ENCODE measurements around the gene CDHR2.

CDHR2 gene

GRCh38 chr5:176519810-176520720, 29.1 kb upstream of the CDHR2 start:
- no peaks in the 10 kb centered on the region for H3K36me3 ChIP-seq (ENCODE audit: control insufficient read depth, low read depth, low read length)
- H3K9me3 ChIP-seq (ENCODE audit: control insufficient read depth, low read depth, low read length), result no peaks in the 10 kb centered on the region
- H3K4me3 ChIP-seq (ENCODE audit: low read length), result no peak overlapping the region
- no peak overlapping the region for H3K27ac ChIP-seq (ENCODE audit: low read length)
- H3K27me3 ChIP-seq (ENCODE audit: control insufficient read depth, insufficient read depth, low read length), result no peaks in the 10 kb centered on the region
- no peak overlapping the region for H3K9ac ChIP-seq (ENCODE audit: low read length)
- H3K4me1 ChIP-seq (ENCODE audit: control insufficient read depth, low read depth, low read length), result no peaks in the 10 kb centered on the region

- H3K4me3 ChIP-seq (ENCODE audit: low read length), result no peak overlapping the region
- no peaks in the 10 kb centered on the region for H3K36me3 ChIP-seq (ENCODE audit: control insufficient read depth, low read depth, low read length)
- no peak overlapping the region for H3K27ac ChIP-seq (ENCODE audit: low read length)
- H3K27me3 ChIP-seq (ENCODE audit: control insufficient read depth, insufficient read depth, low read length), result no peaks in the 10 kb centered on the region
- no peaks in the 10 kb centered on the region for H3K9me3 ChIP-seq (ENCODE audit: control insufficient read depth, low read depth, low read length)
- H3K9ac ChIP-seq (ENCODE audit: low read length), result no peak overlapping the region
- no peaks in the 10 kb centered on the region for H3K4me1 ChIP-seq (ENCODE audit: control insufficient read depth, low read depth, low read length)
These were observed 27.9 kb upstream of the CDHR2 start for GRCh38 chr5:176521286-176521685.

- Histone ChIP-seq H3K27me3 (ENCODE audit: control insufficient read depth, insufficient read depth, low read length) (no peaks in the 10 kb centered on the region), H3K27ac (ENCODE audit: low read length) (no peak overlapping the region), H3K9me3 (ENCODE audit: control insufficient read depth, low read depth, low read length) (no peaks in the 10 kb centered on the region), H3K4me3 (ENCODE audit: low read length) (no peak overlapping the region), H3K36me3 (ENCODE audit: control insufficient read depth, low read depth, low read length) (no peaks in the 10 kb centered on the region), H3K4me1 (ENCODE audit: control insufficient read depth, low read depth, low read length) (no peaks in the 10 kb centered on the region), H3K9ac (ENCODE audit: low read length) (no peak overlapping the region)
These were observed 27.4 kb upstream of the CDHR2 start for GRCh38 chr5:176521699-176522263.

GRCh38 chr5:176524138-176524537, 25.0 kb upstream of the CDHR2 start:
- no peak overlapping the region for H3K4me3 ChIP-seq (ENCODE audit: low read length)
- no peaks in the 10 kb centered on the region for H3K9me3 ChIP-seq (ENCODE audit: control insufficient read depth, low read depth, low read length)
- no peak overlapping the region for H3K27ac ChIP-seq (ENCODE audit: low read length)
- H3K36me3 ChIP-seq (ENCODE audit: control insufficient read depth, low read depth, low read length), result peaks cover 16% of the 10 kb centered on the region
- no peaks in the 10 kb centered on the region for H3K4me1 ChIP-seq (ENCODE audit: control insufficient read depth, low read depth, low read length)
- H3K27me3 ChIP-seq (ENCODE audit: control insufficient read depth, insufficient read depth, low read length), result no peaks in the 10 kb centered on the region
- H3K9ac ChIP-seq (ENCODE audit: low read length), result no peak overlapping the region

- Histone ChIP-seq H3K4me3 (ENCODE audit: low read length) (no peak overlapping the region), H3K27ac (ENCODE audit: low read length) (no peak overlapping the region), H3K27me3 (ENCODE audit: control insufficient read depth, insufficient read depth, low read length) (no peaks in the 10 kb centered on the region), H3K9me3 (ENCODE audit: control insufficient read depth, low read depth, low read length) (no peaks in the 10 kb centered on the region), H3K9ac (ENCODE audit: low read length) (no peak overlapping the region), H3K4me1 (ENCODE audit: control insufficient read depth, low read depth, low read length) (no peaks in the 10 kb centered on the region), H3K36me3 (ENCODE audit: control insufficient read depth, low read depth, low read length) (peaks cover 23% of the 10 kb centered on the region)
These were observed 24.2 kb upstream of the CDHR2 start for GRCh38 chr5:176524987-176525386.

- H3K9me3 ChIP-seq (ENCODE audit: control insufficient read depth, low read depth, low read length), result no peaks in the 10 kb centered on the region
- H3K9ac ChIP-seq (ENCODE audit: low read length), result no peak overlapping the region
- H3K27me3 ChIP-seq (ENCODE audit: control insufficient read depth, insufficient read depth, low read length), result no peaks in the 10 kb centered on the region
- H3K36me3 ChIP-seq (ENCODE audit: control insufficient read depth, low read depth, low read length), result peaks cover 26% of the 10 kb centered on the region
- no peaks in the 10 kb centered on the region for H3K4me1 ChIP-seq (ENCODE audit: control insufficient read depth, low read depth, low read length)
- H3K27ac ChIP-seq (ENCODE audit: low read length), result no peak overlapping the region
- H3K4me3 ChIP-seq (ENCODE audit: low read length), result no peak overlapping the region
These were observed 23.5 kb upstream of the CDHR2 start for GRCh38 chr5:176525677-176526076.

- H3K4me3 ChIP-seq (ENCODE audit: low read length), result no peak overlapping the region
- no peaks in the 10 kb centered on the region for H3K4me1 ChIP-seq (ENCODE audit: control insufficient read depth, low read depth, low read length)
- no peaks in the 10 kb centered on the region for H3K9me3 ChIP-seq (ENCODE audit: control insufficient read depth, low read depth, low read length)
- peaks cover 33% of the 10 kb centered on the region for H3K36me3 ChIP-seq (ENCODE audit: control insufficient read depth, low read depth, low read length)
- H3K9ac ChIP-seq (ENCODE audit: low read length), result no peak overlapping the region
- no peak overlapping the region for H3K27ac ChIP-seq (ENCODE audit: low read length)
- H3K27me3 ChIP-seq (ENCODE audit: control insufficient read depth, insufficient read depth, low read length), result no peaks in the 10 kb centered on the region
These were observed 22.7 kb upstream of the CDHR2 start for GRCh38 chr5:176526462-176526861.

GRCh38 chr5:176527246-176528222, 21.6 kb upstream of the CDHR2 start:
- Histone ChIP-seq H3K9ac (ENCODE audit: low read length) (no peak overlapping the region), H3K27me3 (ENCODE audit: control insufficient read depth, insufficient read depth, low read length) (no peaks in the 10 kb centered on the region), H3K27ac (ENCODE audit: low read length) (no peak overlapping the region), H3K4me1 (ENCODE audit: control insufficient read depth, low read depth, low read length) (no peaks in the 10 kb centered on the region), H3K9me3 (ENCODE audit: control insufficient read depth, low read depth, low read length) (no peaks in the 10 kb centered on the region), H3K36me3 (ENCODE audit: control insufficient read depth, low read depth, low read length) (peaks cover 39% of the 10 kb centered on the region), H3K4me3 (ENCODE audit: low read length) (no peak overlapping the region)

- no peak overlapping the region for H3K4me3 ChIP-seq (ENCODE audit: low read length)
- no peaks in the 10 kb centered on the region for H3K27me3 ChIP-seq (ENCODE audit: control insufficient read depth, insufficient read depth, low read length)
- H3K9me3 ChIP-seq (ENCODE audit: control insufficient read depth, low read depth, low read length), result no peaks in the 10 kb centered on the region
- no peaks in the 10 kb centered on the region for H3K4me1 ChIP-seq (ENCODE audit: control insufficient read depth, low read depth, low read length)
- H3K27ac ChIP-seq (ENCODE audit: low read length), result no peak overlapping the region
- H3K36me3 ChIP-seq (ENCODE audit: control insufficient read depth, low read depth, low read length), result peaks cover 39% of the 10 kb centered on the region
- H3K9ac ChIP-seq (ENCODE audit: low read length), result no peak overlapping the region
These were observed 20.8 kb upstream of the CDHR2 start for GRCh38 chr5:176528301-176528700.

- Histone ChIP-seq H3K9ac (ENCODE audit: low read length) (no peak overlapping the region), H3K27ac (ENCODE audit: low read length) (no peak overlapping the region), H3K9me3 (ENCODE audit: control insufficient read depth, low read depth, low read length) (no peaks in the 10 kb centered on the region), H3K36me3 (ENCODE audit: control insufficient read depth, low read depth, low read length) (peaks cover 39% of the 10 kb centered on the region), H3K27me3 (ENCODE audit: control insufficient read depth, insufficient read depth, low read length) (no peaks in the 10 kb centered on the region), H3K4me3 (ENCODE audit: low read length) (no peak overlapping the region), H3K4me1 (ENCODE audit: control insufficient read depth, low read depth, low read length) (no peaks in the 10 kb centered on the region)
These were observed 20.4 kb upstream of the CDHR2 start for GRCh38 chr5:176528761-176529115.

GRCh38 chr5:176529116-176529740, 19.9 kb upstream of the CDHR2 start:
- Histone ChIP-seq H3K9me3 (ENCODE audit: control insufficient read depth, low read depth, low read length) (no peaks in the 10 kb centered on the region), H3K4me1 (ENCODE audit: control insufficient read depth, low read depth, low read length) (no peaks in the 10 kb centered on the region), H3K4me3 (ENCODE audit: low read length) (no peak overlapping the region), H3K27ac (ENCODE audit: low read length) (no peak overlapping the region), H3K27me3 (ENCODE audit: control insufficient read depth, insufficient read depth, low read length) (no peaks in the 10 kb centered on the region), H3K36me3 (ENCODE audit: control insufficient read depth, low read depth, low read length) (peaks cover 39% of the 10 kb centered on the region), H3K9ac (ENCODE audit: low read length) (no peak overlapping the region)
